Measurements from ENCODE around the gene DDX24.

Gene DDX24

DNA sequence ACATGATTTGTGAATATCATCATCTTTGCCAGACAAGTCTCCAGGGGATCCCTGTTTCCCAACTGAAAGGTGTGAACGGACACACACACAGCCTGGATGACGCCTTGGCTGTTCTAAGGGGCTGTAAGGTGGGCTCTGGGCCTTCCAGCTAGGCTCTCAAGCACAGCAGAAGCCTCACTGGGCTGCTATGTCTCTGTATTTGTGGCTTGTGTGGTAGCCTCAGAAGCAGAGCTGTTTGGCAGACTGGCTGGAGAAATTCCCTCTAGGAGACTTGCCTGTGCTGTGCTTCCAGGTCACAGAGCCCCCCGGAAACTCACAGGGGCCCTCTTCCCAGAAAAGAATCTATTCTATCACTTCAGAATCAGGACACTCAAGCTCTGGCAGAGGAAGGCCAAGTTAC is 33.4 kb downstream of the DDX24 start:
- no peak for DNase-seq

DNA sequence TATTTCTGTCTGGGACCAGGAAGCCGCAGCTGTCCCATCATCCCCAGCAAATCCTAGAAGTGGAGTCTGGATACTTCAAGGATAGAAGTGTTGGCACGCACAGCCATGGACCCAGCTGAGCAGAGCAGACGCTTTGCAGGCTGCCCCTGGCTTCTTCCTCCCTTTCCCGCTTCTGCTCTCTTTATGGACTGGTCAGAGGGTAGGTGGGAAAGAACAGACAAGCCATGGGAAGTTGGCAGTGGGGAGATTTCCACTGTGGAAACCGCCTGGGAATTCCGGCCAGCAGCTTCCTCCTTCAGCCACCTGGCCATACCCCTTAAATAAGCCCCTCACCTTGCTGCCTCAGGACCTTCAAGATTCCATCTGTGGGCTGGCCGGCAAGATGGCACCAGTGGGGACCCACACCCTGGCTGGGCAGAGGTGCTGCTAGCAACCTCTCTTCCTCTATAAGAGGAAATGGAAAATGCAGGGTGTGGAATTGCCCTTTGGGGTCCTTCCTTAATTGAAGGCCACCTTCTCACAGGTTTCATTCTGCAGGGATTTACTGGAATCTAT is 34.2 kb downstream of the DDX24 start:
- DNase-seq: no peak

DNA sequence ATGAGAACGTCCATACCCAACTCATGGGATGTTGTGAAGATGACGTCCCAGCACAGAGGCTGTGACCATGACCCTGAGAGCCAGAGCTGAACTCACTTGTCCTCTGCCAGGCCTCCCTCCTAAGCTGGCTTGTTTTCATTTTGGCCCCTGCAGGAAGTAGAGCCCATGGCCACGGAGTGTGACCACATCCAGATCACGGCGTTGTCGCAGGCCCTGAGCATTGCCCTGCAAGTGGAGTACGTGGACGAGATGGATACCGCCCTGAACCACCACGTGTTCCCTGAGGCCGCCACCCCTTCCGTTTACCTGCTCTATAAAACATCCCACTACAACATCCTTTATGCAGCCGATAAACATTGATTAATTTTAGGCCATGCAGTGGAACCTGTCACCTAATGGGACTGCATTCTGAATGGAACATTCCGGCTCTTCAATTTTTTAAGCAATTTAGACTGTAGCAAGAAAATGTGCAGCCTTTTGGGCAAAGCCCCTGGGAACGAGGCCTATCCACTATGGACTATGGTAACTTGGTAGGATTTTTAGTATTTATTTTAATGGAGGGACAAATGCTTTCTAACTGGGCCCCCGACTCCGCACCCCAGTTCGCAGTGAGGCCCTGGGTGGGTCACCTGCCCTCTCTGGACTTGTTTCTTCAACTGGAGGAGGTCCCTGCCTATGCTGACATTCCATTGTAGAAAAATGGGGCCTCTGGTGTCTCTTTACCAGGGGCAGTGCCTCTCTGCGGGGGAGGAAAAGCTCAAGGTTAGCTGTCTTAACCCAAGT is 35.2 kb downstream of the DDX24 start:
- no peak for DNase-seq

DNA sequence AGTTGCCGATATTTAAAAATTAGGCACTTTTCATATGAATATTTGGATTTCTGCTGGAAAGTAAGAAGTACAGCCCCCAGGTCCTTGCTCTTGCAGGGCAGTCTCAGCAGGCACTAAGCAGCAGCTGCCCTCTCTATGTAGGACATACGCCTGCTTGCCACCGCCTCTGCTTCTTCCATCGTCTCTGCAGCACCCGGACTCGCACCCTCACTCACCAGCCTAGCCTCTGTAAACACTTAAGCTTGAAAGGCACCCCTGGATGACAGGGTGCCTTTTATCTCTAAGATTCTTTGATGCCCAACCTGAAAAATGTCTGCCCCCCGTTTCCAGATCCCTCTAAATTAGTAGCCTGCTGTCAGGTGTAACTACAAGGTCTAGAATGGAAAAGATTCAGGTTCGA is 35.9 kb downstream of the DDX24 start:
- DNase-seq: no peak

DNA sequence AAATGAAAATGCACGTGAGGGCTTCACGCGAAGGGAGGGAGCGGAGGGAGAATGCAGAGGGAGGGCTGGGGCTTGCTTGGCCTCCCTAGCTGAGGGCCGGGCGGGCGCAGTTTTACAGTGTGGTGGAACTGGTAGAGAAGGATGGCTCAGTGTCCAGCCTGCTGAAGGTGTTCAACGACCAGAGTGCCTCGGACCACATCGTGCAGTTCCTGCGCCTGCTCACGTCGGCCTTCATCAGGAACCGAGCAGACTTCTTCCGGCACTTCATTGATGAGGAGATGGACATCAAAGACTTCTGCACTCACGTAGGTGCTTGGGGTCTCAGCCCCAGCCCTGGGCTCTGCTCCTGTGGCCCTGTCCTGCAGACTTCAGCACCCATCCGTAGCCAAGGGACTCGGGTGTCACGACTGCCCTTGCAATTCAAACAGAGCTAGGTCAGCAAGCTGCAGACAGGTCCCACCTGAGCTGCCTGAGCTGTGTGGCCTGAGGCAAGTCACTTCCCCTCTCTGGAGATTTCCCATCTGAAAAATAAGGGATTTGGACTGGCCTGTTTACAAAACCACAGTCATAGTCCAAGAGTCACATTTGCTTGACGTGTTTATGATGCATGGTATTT is 36.4 kb downstream of the DDX24 start:
- DNase-seq: no peak

DNA sequence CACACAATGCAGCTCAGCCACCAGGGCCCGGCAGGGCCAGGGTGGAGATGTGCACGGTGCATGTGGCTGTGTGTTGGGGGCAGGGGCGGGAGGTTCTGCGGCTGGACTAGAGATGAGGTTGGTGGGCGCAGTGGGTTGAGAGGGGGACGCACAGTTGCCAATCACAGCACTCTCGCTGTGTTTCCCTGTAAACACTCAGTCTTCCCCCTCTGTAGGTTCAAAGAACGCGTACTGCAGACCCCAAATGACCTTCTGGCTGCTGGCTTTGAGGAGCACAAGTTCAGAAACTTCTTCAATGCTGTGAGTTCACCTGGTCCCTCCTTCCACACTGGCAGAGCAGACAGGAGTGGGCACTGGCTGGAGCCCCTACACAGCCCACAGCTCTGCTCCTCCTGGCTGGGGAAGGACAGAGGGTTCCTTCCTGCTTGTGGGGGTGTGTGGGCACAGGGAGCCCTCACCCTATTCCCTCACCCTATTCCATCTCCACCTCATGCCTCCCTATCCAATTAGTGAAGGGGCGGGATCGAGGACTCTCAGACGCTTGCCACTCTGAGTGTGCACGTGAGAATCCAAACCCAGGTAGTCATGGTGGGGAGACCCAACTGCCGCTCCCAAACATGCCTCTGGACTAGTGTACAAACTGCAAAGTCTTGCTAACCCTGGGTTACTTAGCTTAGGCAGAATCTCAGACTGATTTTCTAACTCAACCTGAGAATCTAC is 37.1 kb downstream of the DDX24 start:
- DNase-seq: no peak

DNA sequence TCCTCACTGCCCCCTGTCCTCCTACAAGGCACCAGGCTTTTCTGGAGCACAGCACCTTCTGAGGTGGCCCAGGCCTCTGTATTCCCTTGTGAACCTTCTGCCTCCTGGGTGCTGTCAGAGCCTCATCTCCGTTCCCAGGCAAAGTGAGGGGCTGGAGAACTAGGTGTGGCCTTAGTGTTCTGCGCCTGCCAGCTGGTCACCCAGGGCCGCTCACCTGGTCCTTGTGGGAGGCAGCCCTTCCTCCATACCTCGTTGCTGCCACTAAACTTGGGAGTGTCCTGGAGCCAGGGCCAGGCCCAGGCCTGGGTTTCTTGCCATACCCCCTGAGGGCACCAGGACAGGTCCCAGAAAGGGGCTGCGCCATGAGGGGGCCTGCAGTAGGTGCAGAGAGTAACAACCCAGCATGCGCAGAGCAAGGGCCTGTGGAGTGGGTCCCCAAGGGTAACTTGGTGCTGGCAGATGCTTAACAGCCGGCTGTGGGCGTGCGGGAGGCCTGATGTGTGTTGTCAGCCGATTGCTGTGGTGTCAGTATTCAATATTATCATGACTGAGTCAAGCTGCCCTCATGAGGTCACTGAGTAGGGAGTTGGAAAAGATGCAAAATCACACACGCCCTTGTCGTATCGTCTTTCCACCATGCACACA is 37.8 kb downstream of the DDX24 start:
- no peak for DNase-seq

DNA sequence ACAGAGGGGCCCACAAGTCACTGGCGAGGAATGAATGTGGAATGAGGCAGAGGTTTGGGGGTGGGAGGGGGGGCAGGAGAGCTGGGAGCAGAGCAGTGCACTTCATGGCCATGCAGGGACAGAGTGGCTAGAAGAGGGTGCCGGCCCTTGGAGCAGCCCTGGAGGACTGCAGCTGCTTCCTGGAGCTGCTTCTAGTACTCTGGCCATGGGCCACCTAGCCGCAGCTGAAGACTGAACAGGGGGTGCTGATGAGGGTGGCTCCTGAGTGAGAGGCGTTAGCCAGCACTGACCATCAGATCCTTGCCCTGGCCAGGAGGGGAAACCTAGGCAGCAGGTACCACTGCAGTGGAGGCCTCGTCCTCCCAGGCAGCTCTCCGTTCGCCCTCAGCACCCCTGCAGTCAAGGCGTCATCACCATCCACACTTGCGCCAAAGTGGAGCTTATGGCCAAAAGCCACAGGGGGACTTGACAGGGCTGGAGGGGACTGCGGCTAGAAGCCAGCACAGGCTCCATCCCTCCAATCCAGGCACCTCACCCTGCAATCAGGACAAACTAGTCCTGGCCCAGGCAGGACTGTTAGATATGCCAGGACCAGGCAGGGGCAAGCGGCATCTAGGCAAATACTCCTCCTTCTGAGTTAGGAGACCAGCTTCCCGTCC is 38.4 kb downstream of the DDX24 start:
- no peak for DNase-seq

DNA sequence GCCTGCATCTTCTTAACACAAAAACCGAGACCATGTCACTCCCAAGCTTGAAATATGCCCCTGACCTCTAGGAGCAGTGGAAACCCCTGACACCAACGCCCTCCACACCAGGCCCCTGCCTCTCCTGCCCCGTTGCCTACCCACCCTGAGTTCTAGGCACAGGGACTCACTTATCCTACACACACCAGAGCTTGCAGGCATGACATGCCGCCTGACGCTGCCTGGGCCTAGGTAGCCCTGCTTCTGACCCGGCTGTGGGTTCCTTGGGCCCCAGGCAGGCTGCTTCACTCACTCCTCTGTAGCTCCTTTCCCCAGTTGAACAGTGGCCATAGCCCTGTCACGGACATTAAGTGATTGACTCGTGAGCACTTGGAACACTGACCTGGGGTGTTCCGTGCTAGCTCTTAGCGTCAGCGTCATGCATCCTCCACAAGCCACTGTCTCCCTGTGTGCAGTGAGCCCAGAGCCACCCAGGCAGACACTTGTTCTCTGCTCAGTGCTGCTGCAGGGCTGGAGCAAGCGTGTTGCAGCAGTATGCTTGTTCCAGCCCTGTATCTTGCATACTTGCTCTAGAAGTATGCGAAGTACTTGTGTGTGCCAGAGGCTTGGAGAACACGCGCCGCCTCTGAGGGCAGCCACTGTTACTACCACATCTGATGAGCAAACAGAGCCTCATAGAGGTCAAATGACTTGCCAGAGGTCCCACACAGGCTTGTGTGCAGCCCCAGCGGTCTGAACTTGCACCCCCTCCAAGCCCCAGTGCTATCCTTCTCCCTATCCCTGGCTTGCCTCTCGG is 39.3 kb downstream of the DDX24 start:
- no peak for DNase-seq

DNA sequence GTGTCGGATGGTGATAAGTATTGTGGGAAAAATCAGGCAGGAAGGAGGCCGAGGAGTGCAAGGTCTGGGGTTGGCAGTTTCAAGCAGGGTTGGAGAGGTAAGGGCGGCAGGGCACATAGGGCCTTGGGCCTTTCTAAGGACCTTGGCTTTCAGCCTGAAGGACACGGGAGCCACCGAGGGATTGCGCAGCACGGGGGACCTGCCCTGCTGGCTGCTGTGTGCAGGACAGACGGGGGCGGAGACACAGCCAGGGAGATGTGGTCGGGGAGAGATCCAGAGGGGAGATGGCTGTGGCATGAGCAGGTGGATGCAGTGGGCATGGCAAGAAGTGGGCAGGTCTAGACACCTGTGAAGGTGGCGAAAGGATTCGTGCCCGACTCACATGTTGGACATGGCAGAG is 40.2 kb downstream of the DDX24 start:
- no peak for DNase-seq

DNA sequence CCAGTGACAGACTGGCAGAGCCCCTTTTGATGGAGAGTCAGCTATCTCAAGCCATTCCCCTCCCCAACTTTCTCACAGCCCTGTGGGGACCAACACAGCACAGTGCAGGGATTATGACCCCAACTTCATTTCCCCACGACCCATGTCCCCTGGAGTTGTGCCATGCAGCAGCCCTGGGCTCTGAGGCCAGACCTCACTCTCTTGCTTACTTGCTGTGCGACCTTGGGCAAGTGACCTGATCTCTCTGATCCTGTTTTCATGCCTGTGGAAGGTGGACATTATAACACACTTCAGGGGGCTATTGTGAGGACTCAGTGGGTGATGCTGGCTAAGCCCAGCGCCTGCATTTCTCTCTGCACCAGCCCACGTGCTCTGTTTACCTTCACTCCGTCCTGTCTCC is 40.8 kb downstream of the DDX24 start:
- no peak for DNase-seq

DNA sequence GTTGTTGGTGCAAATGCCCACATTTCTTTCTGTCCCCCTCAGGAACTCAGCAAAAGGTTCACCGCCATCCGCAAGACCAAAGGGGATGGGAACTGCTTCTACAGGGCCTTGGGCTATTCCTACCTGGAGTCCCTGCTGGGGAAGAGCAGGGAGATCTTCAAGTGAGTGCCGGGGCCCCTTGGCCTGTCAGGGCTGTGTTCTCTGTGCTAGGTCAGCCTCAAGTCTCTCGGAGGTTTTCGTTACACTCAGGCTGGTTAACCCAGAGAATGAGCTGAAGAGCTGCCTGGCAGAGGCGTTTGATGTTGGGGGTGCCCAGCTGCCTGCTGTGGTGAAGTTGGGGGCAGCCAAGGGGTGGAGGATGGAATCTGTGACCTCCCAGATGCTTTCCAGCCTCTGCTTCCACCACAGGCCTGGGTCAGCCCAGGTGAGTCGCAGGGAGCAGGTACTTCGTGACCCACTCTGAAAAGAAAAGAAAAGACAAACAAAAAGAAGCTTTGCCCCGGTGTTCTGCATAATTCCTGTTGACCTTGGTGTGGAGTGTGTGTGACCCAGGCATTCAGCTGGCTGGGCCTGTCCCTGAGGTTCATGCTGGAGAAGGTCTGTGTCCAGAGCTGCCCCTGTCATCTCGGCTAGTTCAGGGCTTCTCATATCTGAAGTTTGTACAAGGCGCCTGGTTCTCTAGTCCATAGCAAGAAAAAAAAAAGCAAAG is 41.9 kb downstream of the DDX24 start:
- DNase-seq: no peak

DNA sequence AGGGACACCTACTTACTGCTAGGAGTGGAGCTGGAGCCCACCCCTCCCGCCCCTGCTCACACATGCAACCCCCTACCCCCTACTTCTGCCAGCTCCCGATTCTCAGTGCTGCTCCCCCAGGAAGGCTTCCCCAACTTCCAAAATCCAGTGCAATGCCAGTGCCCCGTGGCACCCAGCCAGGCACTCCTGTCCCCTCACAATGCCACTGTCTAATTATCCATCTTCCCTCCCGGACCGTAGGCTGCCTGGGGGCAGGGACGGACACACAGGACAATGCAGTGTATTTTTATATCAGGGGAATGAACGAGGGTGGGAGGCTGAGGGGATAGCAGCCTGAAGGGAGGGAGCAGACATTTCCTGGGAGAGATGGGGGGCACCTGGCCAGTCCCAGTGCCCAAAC is 42.5 kb downstream of the DDX24 start:
- no peak for DNase-seq

DNA sequence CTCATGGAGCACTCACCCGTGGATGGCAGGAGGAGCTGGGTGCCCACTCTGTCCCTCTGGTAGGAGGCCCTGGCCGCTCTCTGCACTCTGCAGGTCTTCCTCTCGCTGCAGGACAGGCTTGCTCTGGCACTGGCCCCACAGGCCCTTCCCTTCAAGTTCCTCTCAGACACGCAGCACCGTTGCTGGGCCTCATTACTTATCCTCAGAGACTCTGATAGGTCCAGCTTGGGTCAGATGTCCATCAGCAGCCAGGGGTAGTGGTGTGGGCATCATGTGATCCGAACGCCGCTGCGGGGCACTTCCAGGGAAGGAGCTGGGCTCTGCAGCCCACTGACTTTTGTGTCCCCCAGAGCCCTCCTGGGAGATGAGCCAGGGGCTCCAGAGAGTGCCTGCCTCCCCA is 43.0 kb downstream of the DDX24 start:
- DNase-seq: no peak

DNA sequence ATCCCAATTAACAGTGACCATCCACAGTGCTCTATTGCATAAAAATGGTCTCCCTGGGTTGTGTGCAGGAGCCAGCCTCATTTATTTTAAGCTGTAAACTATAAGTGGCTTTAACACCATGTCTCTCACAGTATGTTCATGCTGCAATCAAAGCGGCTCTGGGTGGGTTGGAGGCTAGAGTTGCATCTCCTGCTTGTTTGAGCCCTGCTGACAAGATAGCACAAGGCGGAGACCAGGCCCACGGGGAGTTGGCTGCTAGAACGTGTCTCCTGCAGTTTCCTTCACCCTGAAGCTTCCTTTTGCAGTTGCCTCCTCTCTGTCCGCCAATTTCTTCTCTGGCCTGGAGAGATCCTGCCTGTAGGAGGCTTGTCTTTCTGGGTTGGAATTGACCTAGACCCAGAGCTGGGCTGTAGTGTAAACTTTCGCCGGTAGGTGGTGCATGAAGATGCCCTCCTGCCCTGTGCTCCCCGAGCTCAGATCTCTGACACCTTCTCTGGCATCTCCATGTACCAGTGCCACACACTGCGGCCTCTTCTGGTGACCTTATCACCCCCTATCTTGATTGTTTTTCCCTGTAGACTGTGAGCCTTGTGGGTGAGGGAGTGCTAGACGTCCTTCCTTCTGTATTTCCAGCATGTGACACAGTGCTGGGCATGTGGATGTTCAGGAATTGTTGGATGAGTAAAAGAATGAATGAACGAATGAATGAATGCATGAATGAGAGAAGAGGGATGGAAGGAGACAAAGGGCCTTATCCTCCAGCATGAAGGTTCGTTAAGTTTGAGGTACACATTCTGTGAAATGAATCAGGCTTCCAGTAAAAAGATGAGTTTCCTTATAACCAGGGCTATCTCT is 44.5 kb downstream of the DDX24 start:
- peak; percentile 72 for DNase-seq

DNA sequence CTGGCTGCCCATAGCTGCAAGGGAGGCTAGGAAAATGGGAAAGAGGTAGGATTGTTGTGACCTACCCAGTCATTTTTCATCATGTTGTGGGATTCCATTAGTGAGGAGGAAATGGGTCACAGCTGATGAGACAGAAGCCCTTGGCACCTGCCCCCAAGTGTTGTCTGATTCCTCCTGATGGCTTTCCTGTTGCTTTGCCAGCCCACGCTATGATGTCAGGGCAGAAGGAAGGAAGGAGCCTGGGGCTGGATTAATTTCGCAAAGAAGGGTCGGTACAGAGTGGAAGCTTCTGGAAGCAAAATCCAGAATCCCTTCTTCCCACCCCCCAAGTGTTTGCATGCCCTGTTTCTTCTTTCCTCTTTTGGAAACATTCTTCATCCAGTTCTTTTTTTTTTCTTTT is 46.1 kb downstream of the DDX24 start:
- DNase-seq: no peak

DNA sequence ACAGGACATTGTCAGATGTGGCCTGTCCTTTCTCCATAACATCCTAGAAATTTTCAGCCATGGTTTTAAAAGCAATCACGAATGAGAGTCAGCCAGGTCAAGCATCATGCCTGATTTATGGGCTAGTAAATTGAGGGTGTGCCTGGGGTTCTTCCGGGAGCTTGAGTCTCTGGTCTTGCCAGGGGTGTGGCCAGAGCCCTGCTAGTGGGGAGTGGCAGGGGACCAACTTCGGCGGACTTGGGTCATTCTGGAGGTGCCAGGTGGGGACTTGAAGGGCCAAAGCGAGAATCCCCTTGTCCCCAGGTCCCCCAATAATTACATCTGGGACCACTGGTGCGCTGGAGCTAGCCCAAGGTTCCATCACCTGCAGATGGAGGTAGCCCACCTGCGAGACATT is 49.1 kb downstream of the DDX24 start:
- no peak for DNase-seq

DNA sequence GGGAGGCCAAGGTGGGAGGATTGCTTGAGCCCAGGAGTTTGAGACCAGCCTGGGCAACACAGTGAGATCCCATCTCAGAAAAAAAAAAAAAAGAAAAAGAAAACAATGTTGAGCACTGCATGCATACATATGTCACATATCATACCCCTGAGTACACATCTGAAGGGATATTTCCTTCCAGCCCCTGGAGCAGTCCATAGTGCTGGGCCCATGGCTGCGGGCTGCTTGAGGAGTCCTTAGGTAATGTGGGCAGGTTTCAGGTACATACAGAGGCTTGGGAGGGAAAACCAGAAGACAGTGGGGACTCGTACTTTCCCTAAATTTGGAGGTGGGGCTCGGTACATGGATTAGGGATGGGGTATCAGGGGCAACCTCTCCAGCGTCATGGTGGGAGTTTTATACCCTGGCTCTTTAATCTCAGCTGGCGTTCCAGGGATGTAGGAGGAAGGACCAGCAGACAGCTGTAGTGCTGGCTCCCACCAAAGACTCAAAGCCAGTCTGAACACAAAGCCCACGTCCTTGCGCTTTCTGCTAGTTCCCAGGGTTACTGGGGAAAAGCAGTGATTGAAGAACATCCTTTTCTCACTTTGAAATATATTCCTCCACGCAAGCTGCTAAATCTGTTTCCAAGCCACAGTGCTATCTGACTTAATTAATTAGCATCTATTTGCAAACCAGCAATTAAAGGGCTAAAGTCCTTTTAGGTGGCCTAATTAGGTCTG is 49.7 kb downstream of the DDX24 start:
- no peak for DNase-seq

DNA sequence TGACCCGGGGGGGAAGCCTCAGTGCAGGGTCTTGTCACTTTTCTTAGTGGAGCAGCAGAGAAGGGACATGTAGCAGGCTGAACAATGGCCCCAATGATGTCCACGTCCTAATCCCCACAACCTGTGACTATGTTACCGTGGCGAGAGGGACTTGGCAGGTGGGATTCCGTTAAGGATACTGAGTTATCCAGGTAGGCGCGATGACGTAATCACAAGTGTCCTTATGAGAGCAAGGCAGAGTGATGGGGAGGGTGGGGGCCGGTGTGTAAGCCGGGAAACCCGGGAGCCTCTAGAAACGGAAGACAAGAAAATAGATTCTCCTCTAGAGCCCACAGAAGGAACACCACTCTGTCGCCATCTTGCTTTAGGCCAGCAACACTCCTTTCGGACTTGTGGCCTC is 50.4 kb downstream of the DDX24 start:
- no peak for DNase-seq

Data from activated CD4-positive, alpha-beta T cell treated with anti-CD3 and anti-CD28 coated beads, Interleukin-2, amount 50 U/mL, for 1 hour (primary cell).